Measurements from ENCODE around the gene GTF3C1. TPM values are rescaled to one million over a fixed set of nuclear protein-coding genes. Genes with fewer than 3 reads are reported as not detected.

GTF3C1 gene
- total and polyA plus RNA-seq, 2 of the 8 experiments (the other 6 are each of a cell fraction or from before 2014, with no cell fraction given) = 89.3 to 126 TPM

- no peak for FAIRE-seq
- H3K36me3 ChIP-seq (ENCODE audit: control insufficient read depth in 2 of 4, insufficient read depth in 4 of 4, low read length in 3 of 4) = peaks cover 54 to 89% (median 76%) of the 10 kb centered on the region in 4 experiments
- H3K9ac ChIP-seq (replicated peaks in 1 of 4; ENCODE audit: extremely low read depth in 1 of 4, low read depth in 3 of 4, low read length in 3 of 4) = no peak overlapping the region
- no peak overlapping the region for H3K56ac ChIP-seq (replicated peaks; ENCODE audit: insufficient read length, low read depth, low read length)
- H3K79me2 ChIP-seq (ENCODE audit: control insufficient read depth in 1 of 2, insufficient read depth in 2 of 2, low read length in 2 of 2) = no peaks in the 10 kb centered on the region
- no peak overlapping the region for H2AFZ ChIP-seq (ENCODE audit: low read length)
- no peaks in the 10 kb centered on the region for H3K23me2 ChIP-seq (ENCODE audit: low read depth, low read length)
- POLR2A ChIA-PET (ENCODE audit: partially characterized antibody) = no interaction called here
- no peak overlapping the region for H4K91ac ChIP-seq (replicated peaks; ENCODE audit: insufficient read length, low read length)
- no peak overlapping the region for H2BK120ac ChIP-seq (replicated peaks; ENCODE audit: low read depth, low read length)
- H2BK12ac ChIP-seq (ENCODE audit: low read depth, low read length) = no peak overlapping the region
- H2BK20ac ChIP-seq (ENCODE audit: low read length) = no peak overlapping the region
- no peak overlapping the region for H3K4me3 ChIP-seq (ENCODE audit: extremely low read depth in 1 of 4, insufficient read depth in 2 of 4, low read depth in 3 of 4, low read length in 4 of 4)
- 97% methylated on average over 5 of the region's 5 CpGs; no CpG with 5 or more reads in 1 of the 2 experiments for WGBS, 2 experiments (ENCODE audit: extremely low coverage in 1 of 2, insufficient coverage in 1 of 2, insufficient read length in 1 of 2, insufficient replicate concordance in 2 of 2, low coverage in 1 of 2, low lambda C conversion rate in 2 of 2, missing lambda C conversion rate in 1 of 2)
- H3K4me2 ChIP-seq (ENCODE audit: insufficient read depth in 1 of 2, low read depth in 2 of 2, low read length in 2 of 2) = no peak overlapping the region
- H3K4ac ChIP-seq (replicated peaks; ENCODE audit: insufficient read length, low read depth, low read length) = no peak overlapping the region
- no peak overlapping the region for H2BK15ac ChIP-seq (ENCODE audit: low read length)
- peaks cover 2 to 3% of the 10 kb centered on the region in 2 experiments for H4K20me1 ChIP-seq (replicated peaks in 1 of 2; ENCODE audit: control insufficient read depth in 1 of 2, insufficient read depth in 2 of 2, low read length in 2 of 2)
- no peak overlapping the region for H2BK5ac ChIP-seq (ENCODE audit: low read depth, low read length)
- H4K8ac ChIP-seq (ENCODE audit: extremely low read depth, insufficient read depth, low read length) = no peak overlapping the region
- H3K23ac ChIP-seq (ENCODE audit: insufficient read length) = no peak overlapping the region
- CTCF ChIA-PET (ENCODE audit: partially characterized antibody) = interaction anchor here (0.8 to 1.3 kb wide), 4 partner anchors 17 to 115 kb away, joined by 3 to 4 read pairs (median 3); no protein-coding TSS in a partner anchor
- H3K27ac ChIP-seq (ENCODE audit: low read depth, low read length) = no peak overlapping the region
- DNase-seq (ENCODE audit: low read depth in 1 of 2, low spot score in 2 of 2) = no peak
- no peaks in the 10 kb centered on the region for H3K4me1 ChIP-seq (replicated peaks in 1 of 4; ENCODE audit: control insufficient read depth in 3 of 4, insufficient read depth in 4 of 4, low read length in 3 of 4)
- no peak overlapping the region for H2AK5ac ChIP-seq (ENCODE audit: low read depth, low read length)
- no peaks in the 10 kb centered on the region for H3K27me3 ChIP-seq (replicated peaks in 1 of 4; ENCODE audit: control insufficient read depth in 3 of 4, extremely low read depth in 1 of 4, insufficient read depth in 3 of 4, low read length in 3 of 4)
- TF ChIP-seq SIN3A (conservative IDR thresholded peaks at IDR 0.05 in 1 of 2, IDR thresholded peaks at IDR 0.05 in 1 of 2; ENCODE audit: low read depth in 1 of 2, low read length in 2 of 2) = no peak
- no peak for TF ChIP-seq SUZ12 (IDR thresholded peaks at IDR 0.05; ENCODE audit: low read length)
- no peak for TF ChIP-seq FOSL1 (IDR thresholded peaks at IDR 0.05; ENCODE audit: insufficient read depth, low read depth, low read length)
- TF ChIP-seq EGR1 (IDR thresholded peaks at IDR 0.05; ENCODE audit: borderline replicate concordance, low read depth, low read length) = no peak
- no peak for TF ChIP-seq USF2 (IDR thresholded peaks at IDR 0.05; ENCODE audit: low read length)
- no peak for TF ChIP-seq SP4 (IDR thresholded peaks at IDR 0.05; ENCODE audit: low read length)
- no peak for TF ChIP-seq SIRT6 (IDR thresholded peaks at IDR 0.05; ENCODE audit: low read length)
- no peak overlapping the region for H3K14ac ChIP-seq (ENCODE audit: insufficient read length)
- no peaks in the 10 kb centered on the region for H3K9me3 ChIP-seq (ENCODE audit: insufficient read depth in 2 of 2, low read depth in 1 of 2, low read length in 1 of 2)
- no peaks in the 10 kb centered on the region; the same call in 1 of the 2 replicates for H3K79me1 ChIP-seq (ENCODE audit: low read depth, low read length)
- no peak overlapping the region for H4K5ac ChIP-seq (ENCODE audit: insufficient read length, low read depth, low read length)
- H3K18ac ChIP-seq (ENCODE audit: extremely low read depth, low read length) = no peak overlapping the region
These were observed 66.7 kb downstream of the GTF3C1 start for GRCh38 chr16:27483088-27483437.
